Vagina (tissue), 2 donors: Measurements from ENCODE around the gene OLFML3.

Experiments used
- POLR2AphosphoS5 ChIP-seq, 2 donors: sonication (generic); formaldehyde crosslinking; IDR thresholded peaks; one replicate each; pipeline ENCODE4 v1.9.0; 2017; ENCODE audit warnings: antibody characterized with exemption in 2 of 2, mild to moderate bottlenecking in 2 of 2, low read depth in 1 of 2; ENCODE audit not compliant: insufficient read depth in 1 of 2
- TF ChIP-seq, protein P1 (sequence below), 3 experiments: fragments of 450-650 bp in 2 of 3; fragments of 200-600 bp in 1 of 3; sonication (generic) in 1 of 3; IDR thresholded peaks; one replicate each; pipeline ENCODE4 v1.5.1; 2017 to 2019; ENCODE audit warnings: antibody characterized with exemption in 3 of 3, mild to moderate bottlenecking in 2 of 3, moderate library complexity in 2 of 3

- TF ChIP-seq, protein P1, sequence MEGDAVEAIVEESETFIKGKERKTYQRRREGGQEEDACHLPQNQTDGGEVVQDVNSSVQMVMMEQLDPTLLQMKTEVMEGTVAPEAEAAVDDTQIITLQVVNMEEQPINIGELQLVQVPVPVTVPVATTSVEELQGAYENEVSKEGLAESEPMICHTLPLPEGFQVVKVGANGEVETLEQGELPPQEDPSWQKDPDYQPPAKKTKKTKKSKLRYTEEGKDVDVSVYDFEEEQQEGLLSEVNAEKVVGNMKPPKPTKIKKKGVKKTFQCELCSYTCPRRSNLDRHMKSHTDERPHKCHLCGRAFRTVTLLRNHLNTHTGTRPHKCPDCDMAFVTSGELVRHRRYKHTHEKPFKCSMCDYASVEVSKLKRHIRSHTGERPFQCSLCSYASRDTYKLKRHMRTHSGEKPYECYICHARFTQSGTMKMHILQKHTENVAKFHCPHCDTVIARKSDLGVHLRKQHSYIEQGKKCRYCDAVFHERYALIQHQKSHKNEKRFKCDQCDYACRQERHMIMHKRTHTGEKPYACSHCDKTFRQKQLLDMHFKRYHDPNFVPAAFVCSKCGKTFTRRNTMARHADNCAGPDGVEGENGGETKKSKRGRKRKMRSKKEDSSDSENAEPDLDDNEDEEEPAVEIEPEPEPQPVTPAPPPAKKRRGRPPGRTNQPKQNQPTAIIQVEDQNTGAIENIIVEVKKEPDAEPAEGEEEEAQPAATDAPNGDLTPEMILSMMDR (IDR thresholded peaks at IDR 0.05) = no peak
- no peak for TF ChIP-seq POLR2AphosphoS5 (IDR thresholded peaks at IDR 0.05; ENCODE audit: insufficient read depth in 1 of 2, low read depth in 1 of 2)
Observed at GRCh38 chr1:113983826-113984225, 4.6 kb downstream of the OLFML3 start.
